ENCODE data around the gene CAMTA1. TPM values are rescaled to one million over a fixed set of nuclear protein-coding genes. Genes with fewer than 3 reads are reported as not detected.
A peak's percentile ranks its signal among the peaks of the same experiment; 100 is the strongest.

The CAMTA1 gene
- total and polyA plus RNA-seq, 8 donors: 42.8 to 213 (median 118) TPM

DNA sequence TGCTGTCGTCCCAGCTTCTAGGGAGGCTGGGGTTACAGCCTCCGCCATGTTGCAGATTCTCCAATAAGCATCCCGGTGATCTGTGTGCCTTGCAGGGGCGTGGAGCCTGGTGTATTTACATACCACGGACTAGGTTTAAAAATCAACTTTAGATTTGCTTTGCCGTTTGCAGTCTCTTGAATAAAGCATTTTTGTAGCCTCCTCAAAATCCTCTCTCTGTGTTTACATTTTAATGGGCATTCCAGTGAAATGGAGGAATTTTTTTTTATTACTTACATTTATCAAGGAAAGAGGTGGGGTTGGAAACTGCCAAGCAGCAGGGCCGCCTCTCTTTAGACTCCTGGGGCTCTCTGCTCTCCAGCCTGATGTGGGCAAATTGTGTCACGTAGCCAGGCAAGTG is 548.4 kb downstream of the CAMTA1 start:
- Histone ChIP-seq H3K27me3 (peaks cover 0 to 22% (median 0%) of the 10 kb centered on the region in 3 donors), H3K4me1 (peaks cover 0 to 9% (median 4%) of the 10 kb centered on the region in 4 donors), H3K27ac (no peak overlapping the region), H3K36me3 (no peaks in the 10 kb centered on the region), H3K4me3 (no peak overlapping the region), H3K9me3 (no peaks in the 10 kb centered on the region)
- TF ChIP-seq EP300 (IDR thresholded peaks at IDR 0.05) (no peak), POLR2AphosphoS5 (IDR thresholded peaks at IDR 0.05) (no peak), CTCF (IDR thresholded peaks at IDR 0.05) (no peak), POLR2A (IDR thresholded peaks at IDR 0.05) (no peak)
- intact Hi-C loops (cut with DNase I; ENCODE audit: low total_unique reads): no loop called here
- DNase-seq: no peak
- WGBS, 5 donors: 28 to 54% (median 31%) methylated on average over 8 of the region's 8 CpGs

- TF ChIP-seq CTCF (IDR thresholded peaks at IDR 0.05) (no peak), EP300 (IDR thresholded peaks at IDR 0.05) (no peak), POLR2A (IDR thresholded peaks at IDR 0.05) (no peak), POLR2AphosphoS5 (IDR thresholded peaks at IDR 0.05) (no peak)
- 42 to 61% (median 49%) methylated on average over 10 of the region's 10 CpGs for WGBS, 5 donors
- DNase-seq: peak in 1 of 2 donors; percentile 28
- peaks cover 0 to 9% (median 4%) of the 10 kb centered on the region in 4 donors for H3K4me1 ChIP-seq
- H3K4me3 ChIP-seq: no peak overlapping the region
- no peaks in the 10 kb centered on the region for H3K36me3 ChIP-seq
- peaks cover 0 to 22% (median 0%) of the 10 kb centered on the region in 3 donors for H3K27me3 ChIP-seq
- H3K27ac ChIP-seq: no peak overlapping the region
- intact Hi-C loops (cut with DNase I; ENCODE audit: low total_unique reads): no loop called here
- no peaks in the 10 kb centered on the region for H3K9me3 ChIP-seq
Measured at GRCh38 chr1:7334475-7335035, 549.3 kb downstream of the CAMTA1 start.

GRCh38 chr1:7335224-7335879 is 550.1 kb downstream of the CAMTA1 start:
- H3K27me3 ChIP-seq: peaks cover 0 to 16% (median 0%) of the 10 kb centered on the region in 3 donors
- H3K36me3 ChIP-seq: no peaks in the 10 kb centered on the region
- intact Hi-C loops (cut with DNase I; ENCODE audit: low total_unique reads): no loop called here
- no peak overlapping the region for H3K4me3 ChIP-seq
- 53 to 59% (median 57%) methylated on average over 12 to 13 of the region's 13 CpGs for WGBS, 5 donors
- H3K9me3 ChIP-seq: no peaks in the 10 kb centered on the region
- H3K4me1 ChIP-seq: peaks cover 0 to 9% (median 4%) of the 10 kb centered on the region in 4 donors
- TF ChIP-seq CTCF (IDR thresholded peaks at IDR 0.05) (no peak), POLR2A (IDR thresholded peaks at IDR 0.05) (no peak), POLR2AphosphoS5 (IDR thresholded peaks at IDR 0.05) (no peak), EP300 (IDR thresholded peaks at IDR 0.05) (no peak)
- DNase-seq: no peak
- H3K27ac ChIP-seq: no peak overlapping the region

DNA sequence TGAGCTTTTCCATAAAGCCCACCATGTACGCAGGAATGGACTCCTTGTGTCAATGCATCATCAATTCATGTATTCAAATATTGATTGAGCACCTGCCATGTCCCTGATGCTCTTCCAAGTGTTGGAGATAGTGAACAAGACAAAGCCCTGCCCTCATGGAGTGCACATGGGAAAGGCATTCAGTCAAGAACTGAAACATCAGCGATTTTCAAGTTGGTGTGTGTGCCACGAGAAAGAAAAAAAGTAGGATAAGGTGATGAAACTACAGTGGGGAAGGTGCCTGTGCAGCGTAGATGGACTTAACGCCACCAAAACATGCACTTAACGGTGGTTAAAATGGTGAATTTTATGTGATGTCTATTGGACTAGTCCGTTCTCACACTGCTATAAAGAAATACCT is 553.2 kb downstream of the CAMTA1 start:
- Histone ChIP-seq H3K4me3 (no peak overlapping the region), H3K4me1 (peaks cover 0 to 14% (median 5%) of the 10 kb centered on the region in 4 donors), H3K27me3 (peaks cover 0 to 8% (median 0%) of the 10 kb centered on the region in 3 donors), H3K36me3 (no peaks in the 10 kb centered on the region), H3K9me3 (no peaks in the 10 kb centered on the region), H3K27ac (no peak overlapping the region)
- TF ChIP-seq CTCF (IDR thresholded peaks at IDR 0.05) (no peak), POLR2AphosphoS5 (IDR thresholded peaks at IDR 0.05) (no peak), EP300 (IDR thresholded peaks at IDR 0.05) (no peak), POLR2A (IDR thresholded peaks at IDR 0.05) (no peak)
- no peak for DNase-seq
- 92 to 97% (median 93%) methylated on average over 7 of the region's 7 CpGs for WGBS, 5 donors
- intact Hi-C loops (cut with DNase I; ENCODE audit: low total_unique reads): no loop called here

Data from stomach (tissue), 9 donors.